K562 (cell line): ENCODE measurements around the gene FGF22. TPM values are rescaled to one million over a fixed set of nuclear protein-coding genes. Genes with fewer than 3 reads are reported as not detected.

Experiments
- HDGF ChIP-seq: fragments of 450-650 bp; IDR thresholded peaks from 2 replicates; pipeline ENCODE4 v1.6.1; 2016
- HMBOX1 ChIP-seq: sonication (generic); IDR thresholded peaks from 2 replicates; pipeline ENCODE4 v1.6.1; 2016
- HMGN3 ChIP-seq: IDR thresholded peaks from 2 replicates; pipeline ENCODE4 v1.6.1; 2011; ENCODE audit warnings: borderline replicate concordance, low read depth, mild to moderate bottlenecking, mixed read lengths, low read length; ENCODE audit not compliant: insufficient read length; ENCODE audit errors: extremely low read depth
- NFIC ChIP-seq: fragments of 450-650 bp; IDR thresholded peaks from 2 replicates; pipeline ENCODE4 v1.6.1; 2017; ENCODE audit warnings: mild to moderate bottlenecking, inconsistent platforms
- RAD51 ChIP-seq: fragments of 450-650 bp; IDR thresholded peaks from 2 replicates; pipeline ENCODE4 v1.7.1; 2016; ENCODE audit warnings: low read depth, mild to moderate bottlenecking, borderline replicate concordance
- RBFOX2 ChIP-seq: fragments of 200-400 bp; formaldehyde crosslinking; IDR thresholded peaks from 2 replicates; pipeline ENCODE4 v1.6.1; 2017; ENCODE audit warnings: low read depth, mild to moderate bottlenecking, low read length, moderate library complexity
- VEZF1 ChIP-seq: fragments of 200-800 bp; sonication (Bioruptor generic); IDR thresholded peaks from 2 replicates; pipeline ENCODE4 v1.6.1; 2017; ENCODE audit warnings: missing genetic modification characterization, missing compliant biosample characterization
- ZBTB33 ChIP-seq: sonication (generic); formaldehyde crosslinking; IDR thresholded peaks from 2 replicates; pipeline ENCODE4 v1.8.1; 2023; ENCODE audit warnings: mild to moderate bottlenecking, missing genetic modification reagents
- ZNF274 ChIP-seq: IDR thresholded peaks from 2 replicates; pipeline ENCODE4 v1.6.1; 2011; ENCODE audit warnings: low read depth, mild to moderate bottlenecking, low read length, moderate library complexity, borderline replicate concordance
- ZNF668 ChIP-seq: fragments of 250-450 bp; sonication (Bioruptor Pico); IDR thresholded peaks from 2 replicates; pipeline ENCODE4 v1.8.0; 2022; ENCODE audit warnings: mild to moderate bottlenecking, inconsistent platforms
- polyA plus RNA-seq, 8 experiments: library from polyadenylated mRNA; depleted of rRNA in 4 of 8; stranded (reverse) in 5 of 8; unstranded in 3 of 8; fragments of >200 nt; fragmentation: Nextera tagmentation in 2 of 8; fragmentation: Illumina TruSeq in 1 of 8; extraction: Ambion mirVana in 2 of 8; extraction: Trizol in 1 of 8; gene quantifications; 2 replicates each; pipeline versions ENCODE4 v1.2.1 to v1.2.3, GENCODE V29; 2011 to 2014; ENCODE audit warnings: inconsistent platforms in 1 of 8, missing spikeins in 1 of 8
- total RNA-seq, 7 experiments: library from RNA; depleted of rRNA in 6 of 7; stranded (reverse); fragments of >200 nt in 6 of 7; fragmentation: Illumina TruSeq in 2 of 7; extraction: Trizol in 2 of 7; gene quantifications; 2 replicates each; pipeline versions ENCODE4 v1.2.1 to v1.2.3, GENCODE V29; 2011 to 2021; ENCODE audit warnings: low replicate concordance in 1 of 7

Gene FGF22
- total and polyA plus RNA-seq, 9 of the 15 experiments (the other 6 are each of a cell fraction or from before 2014, with no cell fraction given): 0.14 to 2.2 (median 0.86) TPM; not detected in 4

GRCh38 chr19:677201-677600 lies 37.5 kb downstream of the FGF22 start (continued):
- TF ChIP-seq ZBTB33 (CRISPR knock-in tag): 0 out of 2 replicates have a peak, but pooled peaks have one; percentile 31
- TF ChIP-seq HMBOX1: no peak
- 0 out of 2 replicates have a peak, but pooled peaks have one; percentile 2 for TF ChIP-seq RBFOX2
- no peak for TF ChIP-seq HDGF
- no peak for TF ChIP-seq ZNF274
- TF ChIP-seq NFIC: peak; percentile 69
- peak; percentile 5 for TF ChIP-seq HMGN3
- TF ChIP-seq RAD51: no peak
- TF ChIP-seq VEZF1 (CRISPR knock-in tag): peak; percentile 21; the same call in 1 of the 2 replicates
- TF ChIP-seq ZNF668: no peak
- TF ChIP-seq, all 486 proteins: peak for 6
